Lung (tissue), 12 donors: ENCODE measurements around the gene OR1F1. TPM values are rescaled to one million over a fixed set of nuclear protein-coding genes. Genes with fewer than 3 reads are reported as not detected.
"Not testable (repeated sequence)": the region's sequence is repeated elsewhere in the genome, so short reads cannot be mapped to it uniquely, and the experiment has no call there.

Source experiments
- ATAC-seq: fragments of 200-7000 bp; cut with Tn5 transposase; one replicate; pipeline ENCODE4 v1.9.1; 2020; ENCODE audit warnings: moderate number of reproducible peaks; ENCODE audit not compliant: insufficient read depth, low FRiP score
- DNase-seq, 3 donors: peaks; one replicate each; pipeline ENCODE4 v3.0.0-alpha.2; 2013 to 2017
- H3K27ac ChIP-seq, 2 donors: one replicate each; pipeline ENCODE4 v1.5.1; 2013; ENCODE audit warnings: mild to moderate bottlenecking in 2 of 2, moderate library complexity in 2 of 2, control low read depth in 1 of 2, inconsistent platforms in 1 of 2, low read depth in 1 of 2, low read length in 1 of 2
- H3K27me3 ChIP-seq, 3 donors: one replicate each; pipeline ENCODE4 v1.5.1; 2013; ENCODE audit warnings: low read length in 2 of 3; ENCODE audit not compliant: control insufficient read depth in 3 of 3, insufficient read depth in 3 of 3
- H3K36me3 ChIP-seq, 4 donors: one replicate each; pipeline ENCODE4 v1.5.1; 2013; ENCODE audit warnings: low read length in 4 of 4, mild to moderate bottlenecking in 1 of 4, moderate library complexity in 1 of 4; ENCODE audit not compliant: control insufficient read depth in 4 of 4, insufficient read depth in 4 of 4
- H3K4me1 ChIP-seq, 5 donors: one replicate each; pipeline ENCODE4 v1.5.1; 2013; ENCODE audit warnings: low read length in 5 of 5, mild to moderate bottlenecking in 2 of 5, moderate library complexity in 1 of 5; ENCODE audit not compliant: control insufficient read depth in 5 of 5, insufficient read depth in 5 of 5
- H3K4me3 ChIP-seq: one replicate; pipeline ENCODE4 v1.5.1; 2013; ENCODE audit warnings: mild to moderate bottlenecking, control low read depth, moderate library complexity
- H3K9ac ChIP-seq, 2 donors: one replicate each; pipeline ENCODE4 v1.5.1; 2013; ENCODE audit warnings: low read length in 2 of 2, control low read depth in 1 of 2; ENCODE audit not compliant: insufficient read depth in 1 of 2
- H3K9me3 ChIP-seq, 4 donors: one replicate each; pipeline ENCODE4 v1.5.1; 2013; ENCODE audit warnings: low read length in 3 of 4, mild to moderate bottlenecking in 1 of 4, moderate library complexity in 1 of 4; ENCODE audit not compliant: control insufficient read depth in 4 of 4, insufficient read depth in 3 of 4
- CTCF ChIP-seq: IDR thresholded peaks from 2 replicates; pipeline ENCODE4 v1.5.1; 2012; ENCODE audit warnings: mild to moderate bottlenecking; ENCODE audit errors: control extremely low read depth, extremely low read depth
- WGBS, 2 donors: extraction: QIAGEN DNeasy Blood & Tissue Kit; methylation state at CpG; one replicate each; pipeline ENCODE4 v1.1.7; 2013; 5-methylcytosine and 5-hydroxymethylcytosine counted together
- polyA plus RNA-seq, 2 donors: library from polyadenylated mRNA; stranded (reverse); fragments of 200-250 nt; gene quantifications; one replicate each; pipeline ENCODE4 v1.2.1, GENCODE V29; 2013
- total RNA-seq, 2 donors: library from RNA; depleted of rRNA in 1 of 2; stranded (reverse); fragments of >200 nt in 1 of 2; gene quantifications; one replicate each; pipeline ENCODE4 v1.2.1, GENCODE V29; 2014 to 2021
- donor health status: control.
- donor health status: control.
- donor health status: Bipolar disorder and iron deficiency.
- donor health status: healthy.
- donor health status: DM: yes; HTN: yes; CAD: no.

Gene OR1F1
- total and polyA plus RNA-seq, 4 donors, result not detected

DNA sequence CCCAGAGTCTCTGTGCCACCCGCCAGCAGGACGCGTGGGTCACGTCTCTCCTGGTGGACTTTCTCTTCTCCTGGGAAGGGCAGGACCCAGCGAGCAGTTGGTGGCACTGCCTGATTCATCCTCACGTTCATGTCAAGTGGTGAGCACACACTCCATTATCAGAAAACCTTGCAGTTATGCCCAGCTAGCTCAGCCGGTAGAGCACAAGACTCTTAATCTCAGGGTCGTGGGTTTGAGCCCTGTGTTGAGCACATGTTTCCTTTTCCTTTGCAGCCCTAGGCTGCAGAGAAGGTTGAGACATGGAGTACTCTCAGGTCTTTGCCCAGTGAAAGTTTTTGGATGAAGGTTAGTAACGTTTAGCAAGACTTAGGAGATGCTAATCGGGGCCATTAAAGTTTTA lies 8.0 kb downstream of the OR1F1 start:
- 62 to 67% methylated on average over 10 of the region's 10 CpGs for WGBS, 2 donors
- ATAC-seq, result no peak
- H3K27ac ChIP-seq, result no peak overlapping the region
- no peak overlapping the region for H3K9ac ChIP-seq
- H3K9me3 ChIP-seq, result peaks cover 0 to 13% (median 0%) of the 10 kb centered on the region in 4 donors
- H3K4me1 ChIP-seq, result no peaks in the 10 kb centered on the region
- no peak for TF ChIP-seq CTCF
- H3K36me3 ChIP-seq, result no peaks in the 10 kb centered on the region
- no peak overlapping the region for H3K4me3 ChIP-seq
- peaks cover 3 to 58% (median 45%) of the 10 kb centered on the region in 3 donors for H3K27me3 ChIP-seq
- DNase-seq, result no peak

- H3K4me1 ChIP-seq, H3K36me3 ChIP-seq, ATAC-seq, H3K27ac ChIP-seq, H3K4me3 ChIP-seq, DNase-seq, H3K9ac ChIP-seq: not testable (repeated sequence)
- WGBS, 2 donors, result 62 to 72% methylated on average over 3 of the region's 3 CpGs
- H3K27me3 ChIP-seq, result peaks cover 3 to 45% (median 28%) of the 10 kb centered on the region in 3 donors
- H3K9me3 ChIP-seq, result peaks cover 0 to 15% (median 0%) of the 10 kb centered on the region in 4 donors
Observed at GRCh38 chr16:3197694-3198333, 9.8 kb downstream of the OR1F1 start.

DNA sequence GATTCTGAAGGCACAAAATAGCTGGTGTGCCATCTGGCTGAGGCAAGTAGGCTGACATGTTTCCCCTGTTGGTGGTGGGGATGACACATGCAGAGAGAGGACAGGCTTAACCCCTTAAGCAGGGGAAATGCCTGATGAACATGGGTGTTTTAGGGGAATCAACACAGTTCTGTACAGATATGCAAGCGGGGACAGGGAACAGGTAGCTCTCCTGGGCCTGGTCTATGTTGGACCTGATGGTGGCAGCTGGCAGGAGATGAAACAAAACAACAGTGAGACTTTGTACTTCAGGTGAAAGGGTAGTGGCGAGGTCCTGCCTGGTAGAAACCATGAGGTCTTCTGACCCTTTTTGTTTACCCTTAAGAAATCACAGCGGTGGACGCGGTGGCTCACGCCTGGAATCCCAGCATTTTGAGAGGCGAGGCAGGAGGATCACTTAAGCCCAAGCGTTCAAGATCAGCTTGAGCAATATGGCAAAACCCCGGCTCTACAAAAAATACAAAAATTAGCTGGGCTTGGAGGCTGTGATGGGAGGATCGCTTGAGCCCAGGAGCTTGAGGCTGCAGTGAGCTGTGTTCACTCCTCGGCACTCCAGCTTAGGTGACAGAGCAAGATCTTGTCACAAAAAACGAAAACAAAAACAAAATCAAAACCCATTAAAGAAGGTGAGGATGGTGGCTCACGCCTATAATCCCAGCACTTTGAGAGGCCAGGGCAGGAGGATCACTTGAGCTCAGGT lies 10.5 kb downstream of the OR1F1 start:
- peaks cover 3 to 38% (median 22%) of the 10 kb centered on the region in 3 donors for H3K27me3 ChIP-seq
- no peak overlapping the region for H3K27ac ChIP-seq
- H3K4me3 ChIP-seq, result no peak overlapping the region
- 74 to 80% methylated on average over 13 of the region's 13 CpGs for WGBS, 2 donors
- no peak for DNase-seq
- H3K4me1 ChIP-seq, result no peaks in the 10 kb centered on the region
- no peak overlapping the region for H3K9ac ChIP-seq
- peaks cover 0 to 17% (median 0%) of the 10 kb centered on the region in 4 donors for H3K9me3 ChIP-seq
- no peaks in the 10 kb centered on the region for H3K36me3 ChIP-seq
- no peak for TF ChIP-seq CTCF
- no peak for ATAC-seq

GRCh38 chr16:3202903-3203539 lies 15.0 kb downstream of the OR1F1 start:
- Histone ChIP-seq H3K9me3 (peaks cover 0 to 29% (median 1%) of the 10 kb centered on the region in 4 donors), H3K4me1 (no peaks in the 10 kb centered on the region), H3K27me3 (peaks cover 0 to 8% (median 3%) of the 10 kb centered on the region in 3 donors), H3K9ac (no peak overlapping the region), H3K27ac (no peak overlapping the region), H3K36me3 (no peaks in the 10 kb centered on the region), H3K4me3 (no peak overlapping the region)
- ATAC-seq (no peak), DNase-seq (peak in 1 of 3 donors; percentile 13)
- no peak for TF ChIP-seq CTCF
- 61 to 68% methylated on average over 6 of the region's 6 CpGs for WGBS, 2 donors

GRCh38 chr16:3205939-3206338 lies 17.9 kb downstream of the OR1F1 start:
- WGBS, 2 donors, result 56 to 68% methylated on average over 3 of the region's 3 CpGs
- not testable (repeated sequence) for H3K27me3 ChIP-seq, H3K4me3 ChIP-seq, DNase-seq, H3K4me1 ChIP-seq, H3K36me3 ChIP-seq, H3K9ac ChIP-seq, ATAC-seq, H3K27ac ChIP-seq
- peaks cover 0 to 36% (median 1%) of the 10 kb centered on the region in 4 donors for H3K9me3 ChIP-seq
